HG02943 (cell line): Measurements from ENCODE around the gene PTGFRN.

Source experiments
- ATAC-seq: cut with Tn5 transposase; IDR thresholded peaks from one replicate; pipeline ENCODE4 v1.9.1; 2021; ENCODE audit warnings: mild to moderate bottlenecking, low read depth, moderate library complexity; ENCODE audit not compliant: unreplicated experiment

PTGFRN gene

GRCh38 chr1:116991918-116992317, 82.2 kb downstream of the PTGFRN start:
- no peak for ATAC-seq

GRCh38 chr1:116993286-116993685, 83.6 kb downstream of the PTGFRN start:
- no peak for ATAC-seq

GRCh38 chr1:116994411-116994810, 84.7 kb downstream of the PTGFRN start:
- ATAC-seq: no peak

GRCh38 chr1:116997066-116997465, 87.3 kb downstream of the PTGFRN start:
- no peak for ATAC-seq

GRCh38 chr1:116997636-116998035, 87.9 kb downstream of the PTGFRN start:
- ATAC-seq: no peak

- ATAC-seq: no peak
These were observed 89.9 kb downstream of the PTGFRN start for GRCh38 chr1:116999596-116999995.

- no peak for ATAC-seq
These were observed 90.4 kb downstream of the PTGFRN start for GRCh38 chr1:117000142-117000541.

- peak; percentile 93 for ATAC-seq
These were observed 91.7 kb downstream of the PTGFRN start, which contains the start of gene CD101 for GRCh38 chr1:117001254-117001927. Gene CD101, plus strand, starts transcription at chr1:117001760. Its CDS starts 58 bp downstream, at chr1:117001818.

- ATAC-seq: no peak
These were observed 93.6 kb downstream of the PTGFRN start for GRCh38 chr1:117003223-117003875.

- ATAC-seq: no peak
These were observed 98.0 kb downstream of the PTGFRN start for GRCh38 chr1:117007719-117008013.

GRCh38 chr1:117008656-117009055, 98.9 kb downstream of the PTGFRN start:
- no peak for ATAC-seq

GRCh38 chr1:117009132-117009531, 99.4 kb downstream of the PTGFRN start:
- ATAC-seq: no peak

- ATAC-seq: no peak
These were observed 100.7 kb downstream of the PTGFRN start for GRCh38 chr1:117010310-117010969.

GRCh38 chr1:117011334-117011733, 101.6 kb downstream of the PTGFRN start:
- ATAC-seq: no peak

- no peak for ATAC-seq
These were observed 103.7 kb downstream of the PTGFRN start for GRCh38 chr1:117013309-117013858.

GRCh38 chr1:117014209-117014608, 104.5 kb downstream of the PTGFRN start:
- no peak for ATAC-seq

- ATAC-seq: no peak
These were observed 106.0 kb downstream of the PTGFRN start for GRCh38 chr1:117015724-117016123.

- no peak for ATAC-seq
These were observed 107.3 kb downstream of the PTGFRN start for GRCh38 chr1:117017062-117017461.

GRCh38 chr1:117017648-117018047, 107.9 kb downstream of the PTGFRN start:
- no peak for ATAC-seq

- ATAC-seq: no peak
These were observed 110.9 kb downstream of the PTGFRN start for GRCh38 chr1:117020526-117021156.

- ATAC-seq: no peak
These were observed 112.4 kb downstream of the PTGFRN start for GRCh38 chr1:117022114-117022513.
